MV-4-11 (cell line): ENCODE results near the gene ANO2.
A peak's percentile ranks its signal among the peaks of the same experiment; 100 is the strongest.
"Not testable (repeated sequence)": the region's sequence is repeated elsewhere in the genome, so short reads cannot be mapped to it uniquely, and the experiment has no call there.

Experiments used
- DNase-seq: peaks from one replicate; lab custom pipeline; 2025; lab: John Stamatoyannopoulos, UW

The ANO2 gene

GRCh38 chr12:5887819-5888218 is 57.2 kb downstream of the ANO2 start:
- DNase-seq: not testable (repeated sequence)

GRCh38 chr12:5884866-5885265 is 60.2 kb downstream of the ANO2 start:
- no peak for DNase-seq

- DNase-seq: no peak
These were observed 60.8 kb downstream of the ANO2 start for GRCh38 chr12:5884285-5884684.

- DNase-seq: no peak
These were observed 62.4 kb downstream of the ANO2 start for GRCh38 chr12:5882511-5883190.

GRCh38 chr12:5881666-5882065 is 63.4 kb downstream of the ANO2 start:
- DNase-seq: no peak

GRCh38 chr12:5881101-5881606 is 63.9 kb downstream of the ANO2 start:
- DNase-seq: no peak

GRCh38 chr12:5875851-5876250 is 69.2 kb downstream of the ANO2 start:
- no peak for DNase-seq

- DNase-seq: no peak
These were observed 70.5 kb downstream of the ANO2 start for GRCh38 chr12:5874514-5874913.

- DNase-seq: no peak
These were observed 71.7 kb downstream of the ANO2 start for GRCh38 chr12:5873281-5873919.

GRCh38 chr12:5872745-5873144 is 72.3 kb downstream of the ANO2 start:
- no peak for DNase-seq

GRCh38 chr12:5871741-5872140 is 73.3 kb downstream of the ANO2 start:
- no peak for DNase-seq

GRCh38 chr12:5870183-5870582 is 74.9 kb downstream of the ANO2 start:
- DNase-seq: no peak

- no peak for DNase-seq
These were observed 76.3 kb downstream of the ANO2 start for GRCh38 chr12:5868625-5869295.

- no peak for DNase-seq
These were observed 79.7 kb downstream of the ANO2 start for GRCh38 chr12:5865397-5865796.

- no peak for DNase-seq
These were observed 80.1 kb downstream of the ANO2 start for GRCh38 chr12:5864972-5865371.

GRCh38 chr12:5864301-5864700 is 80.8 kb downstream of the ANO2 start:
- no peak for DNase-seq

GRCh38 chr12:5861416-5861815 is 83.6 kb downstream of the ANO2 start:
- DNase-seq: no peak

GRCh38 chr12:5856692-5857091 is 88.4 kb downstream of the ANO2 start:
- no peak for DNase-seq

- DNase-seq: no peak
These were observed 98.1 kb downstream of the ANO2 start for GRCh38 chr12:5846950-5847349.

GRCh38 chr12:5840944-5841343 is 104.1 kb downstream of the ANO2 start:
- DNase-seq: no peak

- DNase-seq: peak; percentile 30
These were observed 114.9 kb downstream of the ANO2 start for GRCh38 chr12:5830111-5830510.

GRCh38 chr12:5827591-5827990 is 117.5 kb downstream of the ANO2 start:
- DNase-seq: no peak

GRCh38 chr12:5825761-5826160 is 119.3 kb downstream of the ANO2 start:
- DNase-seq: not testable (repeated sequence)
